ENCODE measurements around the gene FDX2.
"Not testable (repeated sequence)": the region's sequence is repeated elsewhere in the genome, so short reads cannot be mapped to it uniquely, and the experiment has no call there.

The FDX2 gene

GRCh38 chr19:10315335-10316214 is at the start of gene FDX2:
Gene FDX2 (minus strand): TSS chr19:10316015. CDS start chr19:10315996, 19 bp downstream.
- DNase-seq, result peak; percentile 89

- DNase-seq, result no peak
These were observed 49.7 kb upstream of the FDX2 start for GRCh38 chr19:10365518-10365917.

GRCh38 chr19:10364644-10365043 is 48.8 kb upstream of the FDX2 start:
- DNase-seq, result no peak

GRCh38 chr19:10363789-10364281 is 48.0 kb upstream of the FDX2 start:
- DNase-seq, result no peak

- no peak for DNase-seq
These were observed 46.4 kb upstream of the FDX2 start for GRCh38 chr19:10362259-10362658.

- DNase-seq, result no peak
These were observed 45.8 kb upstream of the FDX2 start for GRCh38 chr19:10361569-10362011.

- no peak for DNase-seq
These were observed 40.6 kb upstream of the FDX2 start for GRCh38 chr19:10356431-10356830.

- peak; percentile 11 for DNase-seq
These were observed 38.1 kb upstream of the FDX2 start for GRCh38 chr19:10353793-10354391.

GRCh38 chr19:10352764-10353671 is 37.2 kb upstream of the FDX2 start:
- no peak for DNase-seq

GRCh38 chr19:10346509-10346908 is 30.7 kb upstream of the FDX2 start:
- DNase-seq, result no peak

GRCh38 chr19:10344780-10345179 is 29.0 kb upstream of the FDX2 start:
- no peak for DNase-seq

- DNase-seq, result no peak
These were observed 27.7 kb upstream of the FDX2 start for GRCh38 chr19:10343495-10343894.

GRCh38 chr19:10339977-10340376 is 24.2 kb upstream of the FDX2 start:
- DNase-seq, result no peak

GRCh38 chr19:10339380-10339960 is 23.7 kb upstream of the FDX2 start, which contains the start of gene ICAM3:
Gene ICAM3 (minus strand): TSS chr19:10339624. CDS start chr19:10339614, 10 bp downstream.
- DNase-seq, result peak; percentile 57

GRCh38 chr19:10338940-10339339 is 23.1 kb upstream of the FDX2 start:
- no peak for DNase-seq

GRCh38 chr19:10336725-10337124 is 20.9 kb upstream of the FDX2 start:
- DNase-seq, result not testable (repeated sequence)

- DNase-seq, result no peak
These were observed 19.7 kb upstream of the FDX2 start for GRCh38 chr19:10335352-10335985.

GRCh38 chr19:10334588-10335351 is 19.0 kb upstream of the FDX2 start:
- no peak for DNase-seq

- DNase-seq, result no peak
These were observed 18.2 kb upstream of the FDX2 start for GRCh38 chr19:10333758-10334587.
